Testis (tissue), 3 donors: ENCODE results near the gene SSBP1. TPM values are rescaled to one million over a fixed set of nuclear protein-coding genes. Genes with fewer than 3 reads are reported as not detected.

Source experiments
- DNase-seq: peaks from one replicate; pipeline ENCODE4 v3.0.0-alpha.2; 2019
- H3K27ac ChIP-seq, 2 donors: fragments of 200-600 bp; sonication (generic); one replicate each; pipeline ENCODE4 v1.5.1; 2019
- H3K27me3 ChIP-seq: fragments of 200-600 bp; sonication (generic); one replicate; pipeline ENCODE4 v1.5.1; 2019
- H3K36me3 ChIP-seq: fragments of 200-600 bp; sonication (generic); one replicate; pipeline ENCODE4 v1.5.1; 2017; ENCODE audit warnings: low read depth; ENCODE audit errors: missing control alignments
- H3K4me1 ChIP-seq: fragments of 200-600 bp; sonication (generic); one replicate; pipeline ENCODE4 v1.5.1; 2019
- H3K4me3 ChIP-seq, 2 donors: fragments of 200-600 bp; sonication (generic); one replicate each; pipeline ENCODE4 v1.5.1; 2017 to 2019
- H3K9me3 ChIP-seq: fragments of 200-600 bp; sonication (generic); one replicate; pipeline ENCODE4 v1.5.1; 2017
- POLR2A ChIP-seq: fragments of 450-650 bp; IDR thresholded peaks from one replicate; pipeline ENCODE4 v1.6.1; 2017; ENCODE audit warnings: antibody characterized with exemption, mild to moderate bottlenecking, moderate library complexity
- WGBS, 2 donors: methylation state at CpG; one replicate each; pipeline ENCODE4 v1.1.5; 2018; 5-methylcytosine and 5-hydroxymethylcytosine counted together
- intact Hi-C: fragments of 100-400 bp; cut with DNase I; formaldehyde crosslinking; loops from one replicate; pipeline ENCODE4 v1.15.1; 2023; ENCODE audit warnings: low total_unique reads
- polyA plus RNA-seq: library from polyadenylated mRNA; stranded (reverse); fragments of 350-450 nt; fragmentation: Illumina TruSeq; extraction: RNeasy Lipid Tissue Mini Kit (QIAGEN cat#74804); gene quantifications from one replicate; pipeline ENCODE4 v1.2.3, GENCODE V29; 2014; ENCODE audit warnings: low read depth, low replicate concordance; ENCODE audit not compliant: insufficient read depth
- total RNA-seq, 2 donors: library from RNA; depleted of rRNA; stranded (reverse); fragments of >200 nt; gene quantifications; one replicate each; pipeline ENCODE4 v1.2.3, GENCODE V29; 2016
- TF ChIP-seq, protein P1 (sequence below), 3 experiments: fragments of 450-650 bp in 2 of 3; fragments of 200-600 bp in 1 of 3; sonication (generic) in 1 of 3; IDR thresholded peaks; one replicate each; pipeline ENCODE4 v1.5.1; 2016 to 2019; ENCODE audit warnings: antibody characterized with exemption in 3 of 3, mild to moderate bottlenecking in 2 of 3, moderate library complexity in 1 of 3

SSBP1 gene
- total and polyA plus RNA-seq, 3 donors from 2014 or later = 131 to 204 (median 148) TPM

- Histone ChIP-seq H3K9me3 (no peaks in the 10 kb centered on the region), H3K27me3 (no peaks in the 10 kb centered on the region), H3K4me3 (peak overlapping the region; percentile 72), H3K36me3 (no peaks in the 10 kb centered on the region), H3K4me1 (peaks cover 5% of the 10 kb centered on the region), H3K27ac (peak overlapping the region; percentile 59 to 72)
- intact Hi-C loops = no loop called here
- 0 to 1% methylated on average over 5 to 40 of the region's 59 CpGs for WGBS, 2 donors
- TF ChIP-seq, protein P1, sequence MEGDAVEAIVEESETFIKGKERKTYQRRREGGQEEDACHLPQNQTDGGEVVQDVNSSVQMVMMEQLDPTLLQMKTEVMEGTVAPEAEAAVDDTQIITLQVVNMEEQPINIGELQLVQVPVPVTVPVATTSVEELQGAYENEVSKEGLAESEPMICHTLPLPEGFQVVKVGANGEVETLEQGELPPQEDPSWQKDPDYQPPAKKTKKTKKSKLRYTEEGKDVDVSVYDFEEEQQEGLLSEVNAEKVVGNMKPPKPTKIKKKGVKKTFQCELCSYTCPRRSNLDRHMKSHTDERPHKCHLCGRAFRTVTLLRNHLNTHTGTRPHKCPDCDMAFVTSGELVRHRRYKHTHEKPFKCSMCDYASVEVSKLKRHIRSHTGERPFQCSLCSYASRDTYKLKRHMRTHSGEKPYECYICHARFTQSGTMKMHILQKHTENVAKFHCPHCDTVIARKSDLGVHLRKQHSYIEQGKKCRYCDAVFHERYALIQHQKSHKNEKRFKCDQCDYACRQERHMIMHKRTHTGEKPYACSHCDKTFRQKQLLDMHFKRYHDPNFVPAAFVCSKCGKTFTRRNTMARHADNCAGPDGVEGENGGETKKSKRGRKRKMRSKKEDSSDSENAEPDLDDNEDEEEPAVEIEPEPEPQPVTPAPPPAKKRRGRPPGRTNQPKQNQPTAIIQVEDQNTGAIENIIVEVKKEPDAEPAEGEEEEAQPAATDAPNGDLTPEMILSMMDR (IDR thresholded peaks at IDR 0.05) = no peak
- TF ChIP-seq POLR2A = no peak
- DNase-seq = peak; percentile 40
Measured at GRCh38 chr7:141701489-141702046, 36.6 kb upstream of the SSBP1 start.

DNA sequence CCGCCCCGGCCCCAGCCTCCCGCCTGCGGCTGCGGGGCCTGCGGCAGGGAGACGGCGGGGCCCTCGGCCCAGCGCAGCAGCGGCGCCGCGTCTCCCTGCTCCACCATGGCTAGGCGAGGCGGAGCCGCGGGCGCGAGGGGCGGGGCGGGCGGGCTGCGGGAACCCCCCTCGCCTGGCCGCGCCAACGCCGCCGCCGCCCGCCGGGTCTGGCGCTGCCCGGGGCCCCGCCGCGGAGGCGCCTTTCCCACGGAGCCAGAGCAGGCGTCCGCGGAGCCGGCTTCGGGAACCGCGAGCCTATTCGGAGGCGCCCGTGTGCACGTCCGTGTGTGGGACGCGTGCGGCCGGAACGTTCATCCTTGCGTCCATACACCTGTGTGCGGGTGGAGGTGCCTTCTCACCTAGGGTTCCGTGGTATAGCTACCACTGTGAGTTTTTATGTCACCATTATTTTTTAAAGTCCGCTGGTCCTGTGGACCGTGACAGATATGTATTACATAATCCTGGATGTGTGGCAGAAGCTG, 36.1 kb upstream of the SSBP1 start, which contains the start of gene DENND11:
Gene DENND11 (minus strand): TSS at position 120 of the 521 bp plus-strand sequence. CDS start 13 bp downstream, at position 107.
- no peaks in the 10 kb centered on the region for H3K36me3 ChIP-seq
- peak; percentile 32 for DNase-seq
- no peaks in the 10 kb centered on the region for H3K9me3 ChIP-seq
- peak within 1 kb of the TSS; percentile 59 to 72 for H3K27ac ChIP-seq
- peaks cover 5% of the 10 kb centered on the region for H3K4me1 ChIP-seq
- intact Hi-C loops = no loop called here
- peak within 1 kb of the TSS; percentile 72 for H3K4me3 ChIP-seq
- 0% methylated on average over 4 to 49 of the region's 62 CpGs for WGBS, 2 donors
- no peaks in the 10 kb centered on the region for H3K27me3 ChIP-seq
- TF ChIP-seq, protein P1 (IDR thresholded peaks at IDR 0.05) = no peak
- TF ChIP-seq POLR2A = no peak

- H3K27me3 ChIP-seq = no peaks in the 10 kb centered on the region
- intact Hi-C loops = no loop called here
- WGBS, 2 donors = 35 to 39% methylated on average over 4 of the region's 4 CpGs
Measured at GRCh38 chr7:141702892-141703291, 35.3 kb upstream of the SSBP1 start.

GRCh38 chr7:141704112-141704511, 34.0 kb upstream of the SSBP1 start:
- no peak overlapping the region for H3K4me3 ChIP-seq
- no peak for DNase-seq
- 79 to 82% methylated on average over 3 of the region's 3 CpGs for WGBS, 2 donors
- intact Hi-C loops = no loop called here
- no peaks in the 10 kb centered on the region for H3K36me3 ChIP-seq
- H3K27ac ChIP-seq = no peak overlapping the region
- no peaks in the 10 kb centered on the region for H3K27me3 ChIP-seq
- H3K4me1 ChIP-seq = peaks cover 5% of the 10 kb centered on the region
- no peaks in the 10 kb centered on the region for H3K9me3 ChIP-seq
- TF ChIP-seq, protein P1 (IDR thresholded peaks at IDR 0.05) = no peak
- no peak for TF ChIP-seq POLR2A

More at GRCh38 chr7:141702892-141703291, 35.3 kb upstream of the SSBP1 start:
- Histone ChIP-seq H3K36me3 (no peaks in the 10 kb centered on the region), H3K4me1 (peaks cover 5% of the 10 kb centered on the region), H3K27ac (no peak overlapping the region), H3K4me3 (peak overlapping the region in 1 of 2 donors; percentile 60), H3K9me3 (no peaks in the 10 kb centered on the region)
- DNase-seq = no peak
- no peak for TF ChIP-seq POLR2A
- TF ChIP-seq, protein P1 (IDR thresholded peaks at IDR 0.05) = no peak

- intact Hi-C loops = no loop called here
- DNase-seq = no peak
- Histone ChIP-seq H3K9me3 (no peaks in the 10 kb centered on the region), H3K4me3 (no peak overlapping the region), H3K4me1 (peaks cover 5% of the 10 kb centered on the region), H3K36me3 (no peaks in the 10 kb centered on the region), H3K27ac (no peak overlapping the region), H3K27me3 (no peaks in the 10 kb centered on the region)
- TF ChIP-seq, protein P1 (IDR thresholded peaks at IDR 0.05) = no peak
- no peak for TF ChIP-seq POLR2A
- 85 to 92% methylated on average over 5 of the region's 5 CpGs for WGBS, 2 donors
Measured at GRCh38 chr7:141704741-141705140, 33.4 kb upstream of the SSBP1 start.
